HUES6 (cell line): ENCODE measurements around the gene GFOD2.

Experiments used
- H3K27ac ChIP-seq: 2 replicates; pipeline ENCODE4 v1.7.0; 2013; ENCODE audit warnings: low read depth, mild to moderate bottlenecking, low read length, inconsistent platforms
- H3K27me3 ChIP-seq: 2 replicates; pipeline ENCODE4 v1.6.1; 2013; ENCODE audit warnings: low read length; ENCODE audit not compliant: control insufficient read depth, insufficient read depth
- H3K36me3 ChIP-seq: 2 replicates; pipeline ENCODE4 v1.6.1; 2013; ENCODE audit warnings: low read length; ENCODE audit not compliant: control insufficient read depth, insufficient read depth
- H3K4me1 ChIP-seq: 2 replicates; pipeline ENCODE4 v1.6.1; 2013; ENCODE audit warnings: low read length; ENCODE audit not compliant: control insufficient read depth, insufficient read depth
- H3K4me3 ChIP-seq: 2 replicates; pipeline ENCODE4 v1.5.1; 2013; ENCODE audit warnings: low read depth, low read length
- H3K9ac ChIP-seq: one replicate; pipeline ENCODE4 v1.6.1; 2013; ENCODE audit warnings: mild to moderate bottlenecking, low read length
- H3K9me3 ChIP-seq: 2 replicates; pipeline ENCODE4 v1.6.1; 2013; ENCODE audit warnings: low read depth, low read length; ENCODE audit not compliant: control insufficient read depth, insufficient read depth

Gene GFOD2

DNA sequence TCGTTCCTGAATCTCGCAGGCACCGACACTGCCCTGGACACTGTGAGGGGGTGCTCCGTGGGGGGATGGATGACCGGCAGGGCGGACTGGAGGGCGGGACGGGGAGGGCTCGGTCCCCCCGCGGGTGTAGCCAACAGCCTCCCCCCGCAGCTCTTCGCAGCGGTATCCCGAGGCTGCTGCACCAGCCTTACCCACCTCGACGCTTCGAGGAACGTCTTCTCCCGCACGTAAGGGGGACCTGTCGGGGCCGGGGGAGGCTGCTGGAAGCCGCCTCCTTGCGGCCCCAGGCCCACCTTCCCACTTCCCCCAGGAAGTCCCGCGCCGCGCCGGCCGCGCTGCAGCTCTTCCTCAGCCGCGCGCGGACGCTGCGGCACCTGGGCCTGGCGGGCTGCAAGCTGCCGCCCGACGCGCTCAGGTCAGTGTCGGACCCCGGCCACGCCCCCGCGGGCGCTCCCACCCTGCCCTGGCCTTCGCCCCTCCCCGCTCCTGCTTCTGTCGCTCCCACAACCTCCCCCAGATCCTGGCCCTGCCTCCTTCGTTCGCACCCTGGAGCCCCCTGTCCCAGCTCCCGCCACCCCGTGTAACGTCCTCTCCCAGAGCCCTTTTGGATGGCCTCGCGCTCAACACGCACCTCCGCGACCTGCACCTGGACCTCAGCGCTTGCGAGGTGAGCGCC lies 70.9 kb downstream of the GFOD2 start:
- no peaks in the 10 kb centered on the region for H3K9me3 ChIP-seq
- H3K4me1 ChIP-seq, result peaks cover 14% of the 10 kb centered on the region
- H3K36me3 ChIP-seq, result peaks cover 5% of the 10 kb centered on the region; the same call in 1 of the 2 replicates
- H3K9ac ChIP-seq, result no peak overlapping the region
- no peak overlapping the region for H3K27ac ChIP-seq
- H3K27me3 ChIP-seq, result peaks cover 67% of the 10 kb centered on the region
- no peak overlapping the region for H3K4me3 ChIP-seq

GRCh38 chr16:67647681-67648080 lies 71.4 kb downstream of the GFOD2 start:
- H3K4me1 ChIP-seq, result peaks cover 14% of the 10 kb centered on the region
- H3K9ac ChIP-seq, result no peak overlapping the region
- no peaks in the 10 kb centered on the region for H3K9me3 ChIP-seq
- peaks cover 5% of the 10 kb centered on the region; the same call in 1 of the 2 replicates for H3K36me3 ChIP-seq
- H3K4me3 ChIP-seq, result no peak overlapping the region
- H3K27me3 ChIP-seq, result peaks cover 65% of the 10 kb centered on the region
- no peak overlapping the region for H3K27ac ChIP-seq

DNA sequence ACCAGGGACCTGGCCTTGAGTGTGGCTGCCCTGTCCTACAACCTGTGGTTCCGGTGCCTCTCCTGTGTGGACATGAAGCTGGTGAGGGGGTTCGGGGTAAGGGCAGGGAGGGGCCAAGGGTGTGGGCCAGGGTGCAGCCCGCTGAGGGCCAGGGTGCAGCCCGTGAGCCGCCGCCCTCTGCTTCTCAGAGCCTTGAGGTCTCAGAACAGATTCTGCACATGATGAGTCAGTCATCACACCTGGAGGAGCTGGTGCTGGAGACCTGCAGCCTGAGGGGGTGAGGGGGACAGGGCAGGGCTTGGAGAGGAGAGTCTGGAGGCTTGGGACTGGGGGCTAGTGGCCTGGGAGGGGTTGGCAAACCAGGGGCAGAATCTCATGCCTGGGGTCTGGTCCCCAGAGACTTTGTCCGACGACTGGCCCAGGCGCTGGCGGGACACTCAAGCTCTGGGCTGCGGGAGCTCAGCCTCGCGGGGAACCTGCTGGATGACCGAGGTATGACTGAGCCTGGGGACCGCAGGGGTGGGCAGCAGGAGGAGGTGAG lies 71.9 kb downstream of the GFOD2 start:
- H3K4me1 ChIP-seq, result peaks cover 14% of the 10 kb centered on the region
- H3K27me3 ChIP-seq, result peaks cover 65% of the 10 kb centered on the region
- no peak overlapping the region for H3K9ac ChIP-seq
- no peaks in the 10 kb centered on the region for H3K9me3 ChIP-seq
- H3K4me3 ChIP-seq, result no peak overlapping the region
- H3K36me3 ChIP-seq, result peaks cover 5% of the 10 kb centered on the region; the same call in 1 of the 2 replicates
- no peak overlapping the region for H3K27ac ChIP-seq

- peaks cover 53% of the 10 kb centered on the region for H3K27me3 ChIP-seq
- no peak overlapping the region for H3K27ac ChIP-seq
- H3K9ac ChIP-seq, result no peak overlapping the region
- H3K9me3 ChIP-seq, result no peaks in the 10 kb centered on the region
- peak overlapping the region; percentile 52 for H3K4me3 ChIP-seq
- H3K4me1 ChIP-seq, result peaks cover 14% of the 10 kb centered on the region
- H3K36me3 ChIP-seq, result no peaks in the 10 kb centered on the region; the same call in 1 of the 2 replicates
Measured at GRCh38 chr16:67645397-67646121, 73.6 kb downstream of the GFOD2 start.

GRCh38 chr16:67644038-67644437 lies 75.1 kb downstream of the GFOD2 start:
- Histone ChIP-seq H3K36me3 (peaks cover 2% of the 10 kb centered on the region), H3K27me3 (peaks cover 45% of the 10 kb centered on the region), H3K9ac (no peak overlapping the region), H3K27ac (no peak overlapping the region), H3K4me1 (peaks cover 11% of the 10 kb centered on the region), H3K4me3 (peak overlapping the region; percentile 52), H3K9me3 (no peaks in the 10 kb centered on the region)

- H3K4me1 ChIP-seq, result peaks cover 11% of the 10 kb centered on the region
- H3K27me3 ChIP-seq, result peaks cover 27% of the 10 kb centered on the region
- peaks cover 22% of the 10 kb centered on the region for H3K36me3 ChIP-seq
- H3K9me3 ChIP-seq, result no peaks in the 10 kb centered on the region
- no peak overlapping the region for H3K27ac ChIP-seq
- no peak overlapping the region for H3K4me3 ChIP-seq
- H3K9ac ChIP-seq, result no peak overlapping the region
Measured at GRCh38 chr16:67641779-67642708, 77.1 kb downstream of the GFOD2 start.

DNA sequence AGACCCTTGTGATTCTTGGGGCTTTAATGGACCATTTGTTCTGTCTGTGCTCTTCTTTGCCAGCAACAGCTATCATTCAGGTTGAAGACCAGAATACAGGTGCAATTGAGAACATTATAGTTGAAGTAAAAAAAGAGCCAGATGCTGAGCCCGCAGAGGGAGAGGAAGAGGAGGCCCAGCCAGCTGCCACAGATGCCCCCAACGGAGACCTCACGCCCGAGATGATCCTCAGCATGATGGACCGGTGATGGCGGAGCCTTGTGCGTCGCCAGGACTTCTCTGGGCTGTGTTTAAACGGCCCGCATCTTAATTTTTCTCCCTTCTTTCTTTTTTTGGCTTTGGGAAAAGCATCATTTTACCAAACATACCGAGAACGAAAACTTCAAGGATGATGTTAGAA lies 81.5 kb downstream of the GFOD2 start:
- no peaks in the 10 kb centered on the region for H3K9me3 ChIP-seq
- H3K4me1 ChIP-seq, result no peaks in the 10 kb centered on the region
- H3K27ac ChIP-seq, result no peak overlapping the region
- peaks cover 56% of the 10 kb centered on the region for H3K36me3 ChIP-seq
- no peak overlapping the region for H3K4me3 ChIP-seq
- no peaks in the 10 kb centered on the region for H3K27me3 ChIP-seq
- no peak overlapping the region for H3K9ac ChIP-seq

DNA sequence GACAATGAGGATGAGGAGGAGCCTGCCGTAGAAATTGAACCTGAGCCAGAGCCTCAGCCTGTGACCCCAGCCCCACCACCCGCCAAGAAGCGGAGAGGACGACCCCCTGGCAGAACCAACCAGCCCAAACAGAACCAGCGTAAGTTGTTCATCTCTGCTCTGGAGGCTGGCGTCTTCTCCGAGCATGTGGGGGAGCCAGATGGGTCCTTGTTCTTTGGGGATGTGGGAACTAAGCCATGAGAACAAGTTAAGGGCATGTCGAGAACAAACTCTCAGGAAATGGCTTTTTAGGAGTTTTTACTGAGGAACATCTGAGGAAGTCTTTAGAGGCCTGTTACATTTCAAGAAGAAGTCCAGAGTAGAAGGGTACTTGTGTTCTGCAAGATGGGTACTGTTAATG lies 82.4 kb downstream of the GFOD2 start:
- H3K4me3 ChIP-seq, result no peak overlapping the region
- H3K4me1 ChIP-seq, result no peaks in the 10 kb centered on the region
- H3K9me3 ChIP-seq, result no peaks in the 10 kb centered on the region
- peaks cover 64% of the 10 kb centered on the region for H3K36me3 ChIP-seq
- no peaks in the 10 kb centered on the region for H3K27me3 ChIP-seq
- H3K27ac ChIP-seq, result no peak overlapping the region
- H3K9ac ChIP-seq, result no peak overlapping the region

GRCh38 chr16:67632415-67633172 lies 86.5 kb downstream of the GFOD2 start:
- H3K4me3 ChIP-seq, result no peak overlapping the region
- H3K4me1 ChIP-seq, result no peaks in the 10 kb centered on the region
- no peak overlapping the region for H3K9ac ChIP-seq
- no peaks in the 10 kb centered on the region for H3K9me3 ChIP-seq
- H3K27me3 ChIP-seq, result no peaks in the 10 kb centered on the region
- H3K27ac ChIP-seq, result no peak overlapping the region
- peaks cover 78% of the 10 kb centered on the region for H3K36me3 ChIP-seq

DNA sequence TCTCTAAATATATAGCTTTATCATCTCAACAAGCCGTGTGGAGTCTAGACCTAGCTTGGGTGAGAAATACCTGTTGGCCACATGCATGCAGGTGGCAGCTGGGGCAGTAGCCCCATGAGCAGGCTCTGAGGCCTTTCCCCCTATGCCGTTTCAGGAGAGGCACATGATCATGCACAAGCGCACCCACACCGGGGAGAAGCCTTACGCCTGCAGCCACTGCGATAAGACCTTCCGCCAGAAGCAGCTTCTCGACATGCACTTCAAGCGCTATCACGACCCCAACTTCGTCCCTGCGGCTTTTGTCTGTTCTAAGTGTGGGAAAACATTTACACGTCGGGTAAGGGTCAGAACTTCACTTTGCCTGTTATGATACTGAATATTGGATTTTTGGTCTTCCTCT lies 90.9 kb downstream of the GFOD2 start:
- H3K36me3 ChIP-seq, result peaks cover 75% of the 10 kb centered on the region
- H3K9ac ChIP-seq, result no peak overlapping the region
- no peaks in the 10 kb centered on the region for H3K4me1 ChIP-seq
- H3K27me3 ChIP-seq, result no peaks in the 10 kb centered on the region
- H3K4me3 ChIP-seq, result no peak overlapping the region
- H3K27ac ChIP-seq, result no peak overlapping the region
- H3K9me3 ChIP-seq, result no peaks in the 10 kb centered on the region
